Common myeloid progenitor, CD34-positive (primary cell): ENCODE measurements around the gene TNFRSF14.
A peak's percentile ranks its signal among the peaks of the same experiment; 100 is the strongest.
"Not testable (repeated sequence)": the region's sequence is repeated elsewhere in the genome, so short reads cannot be mapped to it uniquely, and the experiment has no call there.

Experiments used
- CTCF ChIA-PET: fragments of 350-600 bp; sonication (Branson Sonifier 250); formaldehyde crosslinking; loops from one replicate; lab custom pipeline; 2021; ENCODE audit warnings: antibody characterized with exemption; lab: Charles Lee
- POLR2A ChIA-PET: fragments of 350-600 bp; sonication (Branson Sonifier 250); formaldehyde crosslinking; loops from one replicate; lab custom pipeline; 2021; ENCODE audit warnings: antibody characterized with exemption; lab: Charles Lee
- DNase-seq, 3 donors: peaks; one replicate each; pipeline versions ENCODE4 v3.0.0 to v3.0.0-alpha.2; 2013
- H3K27ac ChIP-seq, 2 experiments: 1 replicate in 1 of 2; 2 replicates in 1 of 2; pipeline ENCODE4 v1.7.0; 2013; ENCODE audit warnings: inconsistent platforms in 2 of 2, low read length in 2 of 2, mild to moderate bottlenecking in 2 of 2, low read depth in 1 of 2, moderate library complexity in 1 of 2; ENCODE audit not compliant: severe bottlenecking in 2 of 2, insufficient read depth in 1 of 2, poor library complexity in 1 of 2
- H3K27me3 ChIP-seq, 5 experiments: replicated peaks in 2 of 5; 1 replicate in 3 of 5; 2 replicates in 2 of 5; pipeline versions ENCODE4 v1.6.1 to v1.7.0; 2013; ENCODE audit warnings: low read length in 4 of 5, mild to moderate bottlenecking in 2 of 5, moderate library complexity in 2 of 5, inconsistent platforms in 1 of 5; ENCODE audit not compliant: insufficient read depth in 5 of 5, control insufficient read depth in 4 of 5
- H3K36me3 ChIP-seq, 4 experiments: 1 replicate in 2 of 4; 2 replicates in 2 of 4; pipeline versions ENCODE4 v1.6.1 to v1.7.0; 2013; ENCODE audit warnings: low read length in 3 of 4, control low read depth in 1 of 4, mild to moderate bottlenecking in 1 of 4; ENCODE audit not compliant: control insufficient read depth in 4 of 4, insufficient read depth in 4 of 4
- H3K4me1 ChIP-seq, 4 experiments: 1 replicate in 3 of 4; 2 replicates in 1 of 4; pipeline versions ENCODE4 v1.6.1 to v1.7.1; 2013; ENCODE audit warnings: low read length in 3 of 4, mild to moderate bottlenecking in 3 of 4, control low read depth in 1 of 4, inconsistent platforms in 1 of 4, moderate library complexity in 1 of 4; ENCODE audit not compliant: control insufficient read depth in 4 of 4, insufficient read depth in 4 of 4; ENCODE audit errors: control extremely low read depth in 1 of 4
- H3K4me3 ChIP-seq, 7 experiments: 1 replicate in 4 of 7; 2 replicates in 3 of 7; pipeline versions ENCODE4 v1.5.1 to v1.7.0; 2013; ENCODE audit warnings: mild to moderate bottlenecking in 7 of 7, low read length in 6 of 7, moderate library complexity in 6 of 7, inconsistent platforms in 2 of 7, low read depth in 2 of 7, control low read depth in 1 of 7; ENCODE audit not compliant: insufficient read depth in 4 of 7, control insufficient read depth in 1 of 7; ENCODE audit errors: extremely low read depth in 1 of 7
- H3K9me3 ChIP-seq, 5 experiments: 1 replicate in 4 of 5; 2 replicates in 1 of 5; pipeline versions ENCODE4 v1.6.1 to v1.7.1; 2013; ENCODE audit warnings: low read length in 4 of 5, mild to moderate bottlenecking in 2 of 5, inconsistent platforms in 1 of 5, low read depth in 1 of 5, moderate library complexity in 1 of 5; ENCODE audit not compliant: control insufficient read depth in 4 of 5, insufficient read depth in 2 of 5; ENCODE audit errors: control extremely low read depth in 1 of 5
- WGBS: methylation state at CpG from one replicate; pipeline ENCODE4 v1.1.5; 2013; ENCODE audit not compliant: insufficient coverage; 5-methylcytosine and 5-hydroxymethylcytosine counted together

TNFRSF14 gene

DNA sequence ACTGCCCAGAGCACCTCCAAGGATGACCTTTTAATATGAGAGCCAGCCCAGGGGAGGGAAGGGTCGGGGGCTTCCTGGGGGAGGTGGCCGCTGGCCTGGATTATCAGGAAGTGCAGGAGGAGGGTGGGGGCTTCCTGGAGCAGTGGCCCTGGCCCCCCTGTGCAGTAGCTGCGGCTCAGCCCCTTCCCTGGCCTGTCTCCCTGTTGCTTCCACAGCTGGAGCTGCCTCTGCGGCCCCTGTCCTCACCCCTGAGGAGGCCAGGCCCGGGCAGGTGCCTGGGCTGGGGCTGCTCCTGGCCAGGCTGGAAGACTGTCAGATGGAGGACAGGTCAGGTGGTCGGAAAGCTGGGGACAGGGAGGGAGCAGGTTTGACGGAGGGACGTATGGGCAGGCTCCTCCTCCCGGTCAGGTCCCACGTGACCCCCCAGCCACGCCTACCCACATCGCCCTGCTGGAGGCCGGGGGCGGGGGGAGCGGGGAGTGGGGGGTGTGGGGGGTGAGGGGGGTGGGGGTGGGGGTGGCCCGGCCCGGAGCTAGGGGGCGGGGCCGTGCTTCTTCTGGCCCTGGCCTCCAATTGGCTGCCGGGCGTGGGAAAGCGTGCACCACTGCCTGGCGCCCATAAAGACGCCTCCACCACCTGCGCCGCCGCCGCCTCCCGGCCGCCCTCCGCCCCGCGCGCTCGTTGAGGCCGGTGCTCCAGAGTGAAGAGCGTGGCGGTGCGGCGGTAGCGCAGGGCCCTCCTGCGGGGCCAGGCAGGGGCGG is 10.2 kb upstream of the TNFRSF14 start:
- under 1% methylated on average over 22 of the region's 43 CpGs for WGBS
- peaks cover 0 to 4% (median 0%) of the 10 kb centered on the region in 5 experiments for H3K27me3 ChIP-seq
- peaks cover 0 to 66% (median 63%) of the 10 kb centered on the region in 4 experiments for H3K4me1 ChIP-seq
- H3K27ac ChIP-seq = peak overlapping the region in 1 of 2 experiments; percentile 68
- ChIA-PET CTCF (interaction anchor here (2.7 to 4.2 kb wide), 4 partner anchors 10 to 39 kb away, joined by 8 to 52 read pairs (median 21); partner anchors contain the start of genes HES5, PANK4, PRXL2B and TNFRSF14), POLR2A (interaction anchor here (0.6 to 1.5 kb wide), 5 partner anchors 16 to 305 kb away, joined by 3 to 4 read pairs (median 3); partner anchors contain the start of genes HES5 and PANK4)
- peak; percentile 86 to 90 (median 90) for DNase-seq
- no peaks in the 10 kb centered on the region for H3K9me3 ChIP-seq
- peak overlapping the region in 6 of 7 experiments; percentile 36 to 82 (median 63) for H3K4me3 ChIP-seq
- no peaks in the 10 kb centered on the region for H3K36me3 ChIP-seq

DNA sequence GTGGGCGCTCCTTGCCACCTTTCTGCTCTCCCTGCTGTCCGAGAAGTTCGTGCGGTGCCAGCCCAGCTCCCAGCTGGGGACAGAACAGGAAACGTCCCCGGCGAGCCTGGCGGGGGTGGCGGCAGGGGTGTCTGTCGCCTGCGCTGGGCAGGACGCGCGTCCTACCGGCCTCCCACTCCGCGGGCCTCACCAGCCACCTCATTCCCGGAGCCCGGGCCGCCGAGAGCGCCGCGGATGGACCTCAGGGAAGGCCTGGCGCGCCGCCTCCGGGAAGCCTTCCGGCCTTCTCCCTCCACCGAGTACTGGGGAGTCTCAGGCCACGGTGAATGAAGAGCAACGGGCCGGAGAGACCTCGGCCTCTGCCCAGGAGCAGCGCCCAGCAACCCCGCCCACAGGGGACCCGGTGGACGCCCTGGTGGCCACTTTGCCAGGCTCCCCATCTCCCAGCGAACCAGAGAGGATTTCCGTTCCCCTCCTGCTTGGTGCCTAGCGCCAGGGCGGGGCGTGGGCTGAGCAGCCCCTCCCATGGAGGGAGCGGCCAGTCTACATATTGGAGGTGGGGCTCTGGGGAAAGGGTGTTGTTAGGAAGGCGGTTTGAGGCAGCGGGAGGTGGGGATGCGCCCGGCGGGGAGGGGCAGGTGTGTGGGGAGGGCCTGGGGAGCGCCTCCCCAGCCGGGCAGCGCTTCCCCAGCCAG is 9.5 kb upstream of the TNFRSF14 start:
- Histone ChIP-seq H3K4me1 (peaks cover 0 to 64% (median 60%) of the 10 kb centered on the region in 4 experiments), H3K4me3 (peak overlapping the region; percentile 36 to 82 (median 61)), H3K27ac (peak overlapping the region in 1 of 2 experiments; percentile 68), H3K9me3 (no peaks in the 10 kb centered on the region), H3K36me3 (no peaks in the 10 kb centered on the region), H3K27me3 (no peaks in the 10 kb centered on the region)
- peak; percentile 68 to 84 (median 80) for DNase-seq
- POLR2A ChIA-PET = interaction anchor here (1.3 to 2.2 kb wide), 3 partner anchors 16 to 134 kb away, joined by 4 to 11 read pairs (median 5); partner anchors contain the start of genes HES5 and PANK4
- CTCF ChIA-PET = interaction anchor here (0.7 to 4.2 kb wide), 14 partner anchors 9 to 586 kb away, joined by 3 to 52 read pairs (median 6); partner anchors contain the start of genes HES5, PANK4, PRXL2B and TNFRSF14
- WGBS = 0% methylated on average over 35 of the region's 52 CpGs

DNA sequence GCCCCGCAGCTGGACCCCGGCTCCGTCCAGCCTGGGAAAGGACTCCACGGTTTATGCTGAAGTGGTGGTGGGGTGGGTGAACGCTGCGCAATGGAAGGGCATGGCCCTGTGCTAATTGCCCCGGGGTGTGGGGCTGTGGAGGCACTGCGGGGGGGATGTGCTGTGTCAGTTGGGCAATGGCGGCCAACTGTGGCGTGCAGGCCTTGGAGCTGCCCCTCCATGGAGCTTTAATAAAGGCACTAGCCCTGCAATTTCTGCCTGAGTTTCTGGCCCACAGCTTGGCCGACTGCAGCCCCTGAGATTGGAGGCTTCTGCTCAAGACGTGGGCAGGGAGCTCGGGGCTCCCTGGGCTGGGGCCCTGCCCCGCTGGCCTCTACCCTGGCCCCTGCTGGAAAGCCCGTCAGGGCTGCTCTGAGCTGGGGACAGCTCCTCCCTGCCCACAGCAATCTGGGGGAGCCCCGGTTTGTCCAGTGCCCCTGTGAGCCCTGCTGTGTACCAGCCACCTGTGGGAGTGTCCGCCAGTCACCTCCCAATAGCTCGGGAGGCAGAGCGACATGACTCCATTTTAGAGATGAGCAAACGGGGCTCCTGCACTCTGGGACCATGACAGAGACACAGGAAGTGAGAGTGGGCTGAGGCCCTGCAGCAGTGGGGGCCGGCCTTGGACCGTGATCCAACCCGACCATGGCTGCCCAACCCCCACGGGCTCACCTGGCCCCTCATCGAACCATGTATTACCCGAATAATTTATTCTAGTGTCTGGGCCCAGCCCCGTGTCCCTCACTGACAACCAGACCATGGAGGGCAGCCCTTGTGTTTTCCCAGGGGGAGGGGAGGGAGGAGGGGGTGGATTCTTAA is 8.7 kb upstream of the TNFRSF14 start:
- H3K27me3 ChIP-seq = no peaks in the 10 kb centered on the region
- ChIA-PET CTCF (interaction anchor here (0.7 to 4.2 kb wide), 17 partner anchors 9 to 587 kb away, joined by 3 to 52 read pairs (median 4); partner anchors contain the start of genes HES5, PANK4, PRXL2B and TNFRSF14), POLR2A (interaction anchor here (0.7 to 2.2 kb wide), 5 partner anchors 9 to 134 kb away, joined by 3 to 11 read pairs (median 4); partner anchors contain the start of genes HES5, PANK4 and TNFRSF14)
- no peaks in the 10 kb centered on the region for H3K9me3 ChIP-seq
- WGBS = 9% methylated on average over 14 of the region's 27 CpGs
- H3K27ac ChIP-seq = peak overlapping the region in 1 of 2 experiments; percentile 89
- peak in 1 of 3 donors; percentile 52 for DNase-seq
- H3K36me3 ChIP-seq = no peaks in the 10 kb centered on the region
- peak overlapping the region in 5 of 7 experiments; percentile 57 to 82 (median 65) for H3K4me3 ChIP-seq
- peaks cover 0 to 64% (median 60%) of the 10 kb centered on the region in 4 experiments for H3K4me1 ChIP-seq

DNA sequence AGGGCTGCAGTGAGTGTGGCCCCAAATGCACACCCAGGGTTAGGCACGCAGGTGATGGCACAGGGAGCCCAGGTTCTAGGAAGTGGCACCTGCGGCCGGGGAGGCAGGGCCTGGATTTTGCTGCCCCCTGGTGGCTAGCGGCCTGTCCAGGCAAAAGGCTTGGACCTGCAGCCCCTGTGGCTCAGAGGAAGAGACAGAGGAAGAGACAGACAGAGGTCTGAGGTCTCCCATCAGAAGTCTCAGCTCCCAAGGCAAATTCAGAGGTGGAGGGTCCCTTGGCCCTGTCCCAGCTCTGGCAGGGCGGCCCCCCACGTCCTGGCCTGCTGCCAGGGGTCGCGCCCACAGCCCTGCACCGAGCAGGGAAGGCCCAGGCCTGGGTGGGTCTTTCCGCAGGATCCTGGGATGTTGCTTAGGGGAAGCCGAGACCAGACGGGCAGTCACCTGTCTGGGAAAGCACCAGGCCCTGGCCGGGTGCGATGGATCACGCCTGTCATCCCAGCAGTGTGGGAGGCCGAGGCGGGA is 8.0 kb upstream of the TNFRSF14 start:
- Histone ChIP-seq H3K4me3 (peak overlapping the region in 5 of 7 experiments; percentile 36 to 82 (median 61)), H3K9me3 (no peaks in the 10 kb centered on the region), H3K27ac (peak overlapping the region; percentile 47 to 89), H3K27me3 (no peaks in the 10 kb centered on the region), H3K4me1 (peaks cover 0 to 61% (median 57%) of the 10 kb centered on the region in 4 experiments), H3K36me3 (no peaks in the 10 kb centered on the region)
- peak; percentile 71 to 74 (median 74) for DNase-seq
- ChIA-PET CTCF (interaction anchor here (0.7 to 4.2 kb wide), 19 partner anchors 9 to 323 kb away, joined by 3 to 52 read pairs (median 4); partner anchors contain the start of genes HES5, MORN1, PANK4 and PRXL2B), POLR2A (interaction anchor here (0.9 to 2.2 kb wide), 5 partner anchors 18 to 135 kb away, joined by 3 to 11 read pairs (median 5); partner anchors contain the start of genes HES5 and PANK4)
- 1% methylated on average over 15 of the region's 17 CpGs for WGBS

DNA sequence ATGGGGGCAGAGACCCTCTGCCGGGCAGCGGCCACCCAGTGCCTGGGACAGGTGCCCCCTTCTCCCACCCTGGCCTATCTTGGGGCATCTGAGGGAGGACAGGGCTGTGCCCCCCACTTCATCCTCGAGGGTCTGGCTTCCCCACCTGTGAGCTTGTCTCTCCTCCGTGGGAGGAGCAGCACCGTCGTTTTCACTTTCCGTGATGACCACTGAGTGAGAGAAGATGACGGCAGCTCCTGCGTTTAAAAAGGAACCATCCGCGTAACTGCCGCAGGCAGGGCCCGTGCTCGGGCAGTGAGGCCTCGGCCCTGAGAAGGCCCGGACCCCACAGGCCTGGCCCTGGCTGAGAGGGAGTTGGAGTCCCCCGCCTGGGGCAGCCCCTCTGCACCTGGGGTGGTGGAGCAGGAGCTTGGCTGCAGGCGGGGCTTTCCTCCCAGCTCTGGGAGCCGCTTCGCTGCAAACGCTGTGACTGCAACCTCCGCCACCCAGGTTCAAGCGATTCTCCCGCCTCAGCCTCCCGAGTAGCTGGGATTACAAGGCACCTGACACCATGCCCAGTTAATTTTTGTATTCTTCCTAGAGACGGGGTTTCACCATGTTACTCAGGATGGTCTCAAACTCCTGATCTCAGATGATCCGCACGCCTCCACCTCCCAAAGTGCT is 6.7 kb upstream of the TNFRSF14 start:
- H3K9me3 ChIP-seq, H3K36me3 ChIP-seq, H3K27me3 ChIP-seq, DNase-seq: not testable (repeated sequence)
- Histone ChIP-seq H3K27ac (peak overlapping the region; percentile 40 to 89), H3K4me1 (peaks cover 0 to 56% (median 51%) of the 10 kb centered on the region in 4 experiments), H3K4me3 (peak overlapping the region in 1 of 7 experiments; percentile 82)
- ChIA-PET CTCF (interaction anchor here (1.5 to 3.9 kb wide), 4 partner anchors 12 to 133 kb away, joined by 4 to 28 read pairs (median 15); partner anchors contain the start of gene PANK4), POLR2A (interaction anchor here (0.7 kb wide), 1 partner anchor 36 kb away, joined by 3 read pairs; no protein-coding TSS in a partner anchor)
- 64% methylated on average over 14 of the region's 28 CpGs for WGBS
